HG03139 (cell line): ENCODE data around the gene SLC7A6.
A peak's percentile ranks its signal among the peaks of the same experiment; 100 is the strongest.

Experiments used
- ATAC-seq: cut with Tn5 transposase; IDR thresholded peaks from one replicate; pipeline ENCODE4 v1.9.1; 2021; ENCODE audit not compliant: unreplicated experiment

SLC7A6 gene

DNA sequence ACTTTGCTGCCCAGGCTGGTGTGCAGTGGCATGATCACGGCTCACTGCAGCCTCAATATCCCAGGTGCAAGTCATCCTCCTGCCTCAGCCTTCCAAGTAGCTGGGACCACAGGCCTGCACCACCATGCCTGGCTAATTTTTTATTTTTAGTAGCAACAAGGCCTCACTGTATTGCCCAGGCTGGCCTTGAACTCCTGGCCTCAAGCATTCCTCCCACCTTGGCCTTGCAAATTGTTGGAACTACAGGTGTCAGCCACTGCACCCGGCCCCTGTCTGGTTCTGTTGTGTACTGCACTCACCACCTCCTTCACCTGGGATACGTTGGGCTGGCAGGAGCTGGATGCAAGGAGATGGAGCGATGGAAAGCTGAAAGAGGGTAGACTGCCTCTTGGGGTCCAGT lies 10.6 kb upstream of the SLC7A6 start:
- no peak for ATAC-seq

DNA sequence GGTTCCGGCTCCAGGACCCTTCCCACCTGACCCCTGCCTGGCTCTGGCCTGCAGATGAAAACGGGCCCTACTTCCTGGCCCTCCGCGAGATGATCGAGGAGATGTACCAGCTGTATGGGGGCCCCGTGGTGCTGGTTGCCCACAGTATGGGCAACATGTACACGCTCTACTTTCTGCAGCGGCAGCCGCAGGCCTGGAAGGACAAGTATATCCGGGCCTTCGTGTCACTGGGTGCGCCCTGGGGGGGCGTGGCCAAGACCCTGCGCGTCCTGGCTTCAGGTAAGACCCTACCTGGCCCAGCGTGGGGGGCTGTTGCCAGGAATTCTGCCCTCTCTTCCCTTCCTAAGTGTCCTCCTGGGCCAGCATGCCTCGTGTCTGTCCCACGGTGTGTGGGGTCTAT lies 8.6 kb upstream of the SLC7A6 start:
- no peak for ATAC-seq

GRCh38 chr16:68257251-68257905 lies 6.9 kb upstream of the SLC7A6 start:
- peak; percentile 46 for ATAC-seq

GRCh38 chr16:68257906-68258800 lies 6.2 kb upstream of the SLC7A6 start:
- ATAC-seq = peak; percentile 5

DNA sequence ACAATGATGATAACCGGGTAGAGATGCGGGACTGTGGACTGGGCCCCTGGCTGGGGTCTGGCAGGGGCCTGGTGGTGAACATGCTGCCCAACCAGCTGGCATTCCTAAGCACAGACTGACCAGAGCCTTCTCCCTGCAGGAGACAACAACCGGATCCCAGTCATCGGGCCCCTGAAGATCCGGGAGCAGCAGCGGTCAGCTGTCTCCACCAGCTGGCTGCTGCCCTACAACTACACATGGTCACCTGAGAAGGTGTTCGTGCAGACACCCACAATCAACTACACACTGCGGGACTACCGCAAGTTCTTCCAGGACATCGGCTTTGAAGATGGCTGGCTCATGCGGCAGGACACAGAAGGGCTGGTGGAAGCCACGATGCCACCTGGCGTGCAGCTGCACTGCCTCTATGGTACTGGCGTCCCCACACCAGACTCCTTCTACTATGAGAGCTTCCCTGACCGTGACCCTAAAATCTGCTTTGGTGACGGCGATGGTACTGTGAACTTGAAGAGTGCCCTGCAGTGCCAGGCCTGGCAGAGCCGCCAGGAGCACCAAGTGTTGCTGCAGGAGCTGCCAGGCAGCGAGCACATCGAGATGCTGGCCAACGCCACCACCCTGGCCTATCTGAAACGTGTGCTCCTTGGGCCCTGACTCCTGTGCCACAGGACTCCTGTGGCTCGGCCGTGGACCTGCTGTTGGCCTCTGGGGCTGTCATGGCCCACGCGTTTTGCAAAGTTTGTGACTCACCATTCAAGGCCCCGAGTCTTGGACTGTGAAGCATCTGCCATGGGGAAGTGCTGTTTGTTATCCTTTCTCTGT lies 5.1 kb upstream of the SLC7A6 start:
- ATAC-seq = no peak

GRCh38 chr16:68263559-68264127 lies 683 bp upstream of the SLC7A6 start:
- no peak for ATAC-seq

DNA sequence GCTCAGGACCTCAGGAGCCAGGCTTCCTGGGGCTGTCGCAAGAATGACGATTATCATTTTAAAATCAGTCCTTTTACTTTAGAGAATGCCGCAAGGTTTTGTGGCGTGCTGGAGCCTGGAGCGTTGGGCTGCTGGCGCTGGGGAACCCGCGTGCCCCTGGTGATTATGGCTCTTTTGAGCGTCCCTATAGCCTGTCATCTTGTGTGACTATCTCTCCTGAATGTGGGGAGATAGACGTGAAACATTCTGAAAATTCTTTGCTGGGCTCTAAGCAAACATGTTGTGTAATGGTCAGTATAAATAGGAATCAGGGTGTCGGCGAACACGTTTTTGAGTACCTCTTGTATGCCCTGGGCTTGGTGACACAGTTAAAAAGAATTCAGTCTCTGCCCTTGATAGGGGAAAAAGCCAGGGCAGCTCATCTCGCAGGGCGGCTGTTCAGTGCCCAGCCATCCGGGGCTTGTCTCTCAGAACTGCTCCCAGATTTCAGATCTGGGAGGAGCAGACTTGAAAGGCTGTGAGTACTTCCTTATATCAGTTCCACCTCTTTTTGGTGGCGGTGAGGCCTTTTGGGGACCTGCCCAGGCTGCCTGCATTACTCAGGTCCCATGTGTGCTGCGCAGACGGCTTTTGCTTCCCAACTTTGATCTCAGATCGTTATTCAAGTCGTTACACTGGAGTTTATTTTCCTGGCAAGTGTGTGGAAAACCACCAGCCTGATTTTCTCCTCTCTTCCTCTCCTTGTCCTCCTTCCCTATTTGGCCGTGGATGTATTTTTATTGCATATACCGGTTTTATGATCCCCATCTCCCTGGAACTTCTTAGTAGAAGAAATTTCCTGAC lies 973 bp downstream of the SLC7A6 start:
- ATAC-seq = no peak

GRCh38 chr16:68267612-68268405 lies 3.5 kb downstream of the SLC7A6 start:
- ATAC-seq = no peak

DNA sequence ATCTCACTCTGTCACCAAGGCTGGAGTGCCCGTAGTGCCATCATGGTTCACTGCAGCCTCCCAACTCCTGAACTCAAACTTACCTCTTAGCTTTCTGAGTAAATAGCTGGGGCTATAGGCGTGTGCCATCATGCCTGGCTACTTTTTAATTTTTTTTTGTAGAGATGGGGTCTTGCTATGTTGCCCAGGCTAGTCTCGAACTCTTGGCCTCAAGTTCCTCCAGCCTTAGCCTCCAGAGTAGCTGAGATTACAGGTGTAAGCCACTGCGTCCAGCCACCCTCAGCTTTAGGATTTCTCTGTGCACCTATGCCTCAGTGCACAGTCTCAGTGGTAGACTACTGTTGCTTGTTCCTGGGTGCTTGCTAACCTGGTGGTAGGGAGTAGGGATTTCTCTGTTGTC lies 5.5 kb downstream of the SLC7A6 start:
- no peak for ATAC-seq

GRCh38 chr16:68270353-68270752 lies 6.0 kb downstream of the SLC7A6 start:
- ATAC-seq = no peak

- no peak for ATAC-seq
Observed at GRCh38 chr16:68272507-68273209, 8.3 kb downstream of the SLC7A6 start.

- no peak for ATAC-seq
Observed at GRCh38 chr16:68273459-68273858, 9.1 kb downstream of the SLC7A6 start.

GRCh38 chr16:68273896-68274295 lies 9.6 kb downstream of the SLC7A6 start:
- no peak for ATAC-seq

DNA sequence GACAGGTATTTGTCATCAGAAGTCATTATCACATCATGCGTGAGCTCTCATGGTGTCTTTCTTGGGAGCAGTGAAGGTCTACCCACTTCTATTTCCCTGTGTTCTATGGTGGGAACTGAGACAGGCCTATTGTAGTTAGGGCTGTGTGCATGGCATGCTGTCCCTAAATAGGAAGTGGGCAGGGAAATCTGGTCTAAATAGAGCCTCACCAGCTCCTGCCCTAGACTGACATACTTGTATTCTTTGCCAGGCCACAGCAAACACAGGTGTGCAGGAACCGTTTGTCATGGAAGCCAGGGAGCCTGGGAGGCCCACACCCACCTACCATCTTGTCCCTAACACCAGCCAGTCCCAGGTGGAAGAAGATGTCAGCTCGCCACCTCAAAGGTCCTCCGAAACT lies 10.1 kb downstream of the SLC7A6 start:
- no peak for ATAC-seq

GRCh38 chr16:68275611-68276191 lies 11.4 kb downstream of the SLC7A6 start:
- ATAC-seq = peak; percentile 62

DNA sequence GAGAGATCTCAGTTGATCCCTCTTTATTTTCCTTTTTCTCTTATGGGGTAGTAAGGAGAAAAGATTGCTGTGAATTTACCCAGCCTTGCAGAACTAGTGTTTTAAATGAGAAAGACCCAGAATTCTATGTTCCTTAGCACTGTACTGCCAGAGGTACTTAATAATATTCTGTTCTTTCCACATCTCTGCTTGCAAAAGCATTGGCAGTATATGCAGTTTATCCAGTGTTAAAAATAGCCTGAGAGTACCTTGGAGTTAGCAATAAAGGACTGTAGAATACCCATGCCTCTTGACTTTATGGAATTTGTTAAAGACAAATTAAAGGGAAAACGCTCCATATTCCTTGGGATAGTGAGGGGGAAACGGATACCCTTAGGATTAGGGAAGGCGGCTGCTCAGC lies 11.9 kb downstream of the SLC7A6 start:
- ATAC-seq = no peak

GRCh38 chr16:68279726-68280558 lies 15.6 kb downstream of the SLC7A6 start:
- ATAC-seq = no peak
